ENCODE data around the gene WNT5A.

DNA sequence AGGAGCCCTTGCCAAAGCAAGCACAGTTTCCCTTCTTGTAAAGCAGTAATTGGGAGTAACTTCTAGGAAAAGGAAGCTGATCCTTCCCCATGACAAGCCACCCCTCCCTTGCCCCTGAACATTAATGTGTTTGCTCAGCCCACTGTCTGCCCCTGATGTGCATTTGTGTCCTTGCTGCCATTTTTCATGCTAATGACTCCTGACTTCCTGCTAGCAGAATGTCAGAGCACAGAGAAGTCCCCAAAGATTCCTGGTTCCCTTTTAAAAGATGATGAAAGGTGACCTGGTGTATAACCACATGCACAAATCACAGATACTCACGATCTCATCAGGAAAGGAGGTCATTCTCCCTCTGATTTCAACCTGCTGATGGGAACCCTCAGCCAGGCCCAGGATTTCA is 44.2 kb upstream of the WNT5A start:
- TF ChIP-seq TCF7 (IDR thresholded peaks at IDR 0.05; ENCODE audit: borderline replicate concordance) (no peak), RFX7 (CRISPR knock-in tag; IDR thresholded peaks at IDR 0.05) (no peak), C11orf30 (IDR thresholded peaks at IDR 0.05; ENCODE audit: low read depth) (no peak), ZNF696 (CRISPR knock-in tag; conservative IDR thresholded peaks at IDR 0.05) (no peak)
- TF ChIP-seq, protein P1, sequence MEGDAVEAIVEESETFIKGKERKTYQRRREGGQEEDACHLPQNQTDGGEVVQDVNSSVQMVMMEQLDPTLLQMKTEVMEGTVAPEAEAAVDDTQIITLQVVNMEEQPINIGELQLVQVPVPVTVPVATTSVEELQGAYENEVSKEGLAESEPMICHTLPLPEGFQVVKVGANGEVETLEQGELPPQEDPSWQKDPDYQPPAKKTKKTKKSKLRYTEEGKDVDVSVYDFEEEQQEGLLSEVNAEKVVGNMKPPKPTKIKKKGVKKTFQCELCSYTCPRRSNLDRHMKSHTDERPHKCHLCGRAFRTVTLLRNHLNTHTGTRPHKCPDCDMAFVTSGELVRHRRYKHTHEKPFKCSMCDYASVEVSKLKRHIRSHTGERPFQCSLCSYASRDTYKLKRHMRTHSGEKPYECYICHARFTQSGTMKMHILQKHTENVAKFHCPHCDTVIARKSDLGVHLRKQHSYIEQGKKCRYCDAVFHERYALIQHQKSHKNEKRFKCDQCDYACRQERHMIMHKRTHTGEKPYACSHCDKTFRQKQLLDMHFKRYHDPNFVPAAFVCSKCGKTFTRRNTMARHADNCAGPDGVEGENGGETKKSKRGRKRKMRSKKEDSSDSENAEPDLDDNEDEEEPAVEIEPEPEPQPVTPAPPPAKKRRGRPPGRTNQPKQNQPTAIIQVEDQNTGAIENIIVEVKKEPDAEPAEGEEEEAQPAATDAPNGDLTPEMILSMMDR (IDR thresholded peaks at IDR 0.05 in 2 of 3, conservative IDR thresholded peaks at IDR 0.05 in 1 of 3; ENCODE audit: insufficient read depth in 2 of 3, low read depth in 1 of 3, low read length in 3 of 3), result no peak

All from K562 (cell line).